H7 (cell line): ENCODE data around the gene GPR152. TPM values are rescaled to one million over a fixed set of nuclear protein-coding genes. Genes with fewer than 3 reads are reported as not detected.
"Not testable (repeated sequence)": the region's sequence is repeated elsewhere in the genome, so short reads cannot be mapped to it uniquely, and the experiment has no call there.

ENCODE experiments used
- DNase-seq: peaks from one replicate; pipeline ENCODE4 v3.0.0; 2012
- H3K27me3 ChIP-seq: 2 replicates; pipeline ENCODE4 v1.6.0; 2011; ENCODE audit warnings: mild to moderate bottlenecking, low read length; ENCODE audit not compliant: control insufficient read depth, insufficient read depth
- H3K36me3 ChIP-seq: replicated peaks from 2 replicates; pipeline ENCODE4 v1.5.1; 2011; ENCODE audit warnings: low read length; ENCODE audit not compliant: control insufficient read depth, insufficient read depth
- H3K4me3 ChIP-seq: 2 replicates; pipeline ENCODE4 v1.5.1; 2011; ENCODE audit warnings: low read depth, mild to moderate bottlenecking, control low read depth, low read length, moderate library complexity; ENCODE audit not compliant: insufficient read depth
- total RNA-seq: library from RNA; depleted of rRNA; stranded (reverse); fragments of >200 nt; shearing (Covaris generic); gene quantifications from 2 replicates; pipeline ENCODE4 v1.2.3, GENCODE V29; 2014

The GPR152 gene
- total RNA-seq, 1 experiment from 2014 or later: not detected

DNA sequence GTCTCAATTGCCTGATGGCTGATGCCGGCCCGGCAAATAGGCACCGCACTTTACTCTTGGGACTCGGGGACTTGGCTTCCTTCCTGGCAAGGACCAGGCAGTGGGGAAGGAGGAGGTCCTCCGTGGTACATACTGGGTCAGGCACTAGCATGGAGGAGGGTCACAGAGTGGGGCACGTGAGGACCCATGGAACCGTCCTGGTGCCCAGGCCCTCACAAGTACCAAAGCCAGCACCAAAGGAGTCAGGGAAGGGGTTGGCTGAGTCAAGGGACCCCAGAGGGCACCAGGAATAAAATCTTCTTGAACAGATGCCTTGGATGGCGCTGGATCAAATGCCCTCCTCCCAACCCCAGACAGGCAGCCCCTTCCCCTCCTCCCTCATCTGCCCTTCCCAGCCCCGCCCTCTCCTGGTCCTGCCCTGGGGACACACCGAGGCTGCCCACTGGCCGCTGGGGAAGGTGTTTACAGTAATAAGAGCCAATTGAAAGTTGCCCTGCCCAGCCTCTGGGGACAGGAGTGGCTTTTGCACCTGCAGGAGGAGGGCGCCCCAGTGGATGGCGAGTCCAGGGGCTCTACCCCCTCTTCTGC is 42.7 kb downstream of the GPR152 start:
- peak; percentile 96 for DNase-seq
- no peaks in the 10 kb centered on the region for H3K36me3 ChIP-seq
- H3K4me3 ChIP-seq: no peak overlapping the region
- H3K27me3 ChIP-seq: peaks cover 7% of the 10 kb centered on the region

DNA sequence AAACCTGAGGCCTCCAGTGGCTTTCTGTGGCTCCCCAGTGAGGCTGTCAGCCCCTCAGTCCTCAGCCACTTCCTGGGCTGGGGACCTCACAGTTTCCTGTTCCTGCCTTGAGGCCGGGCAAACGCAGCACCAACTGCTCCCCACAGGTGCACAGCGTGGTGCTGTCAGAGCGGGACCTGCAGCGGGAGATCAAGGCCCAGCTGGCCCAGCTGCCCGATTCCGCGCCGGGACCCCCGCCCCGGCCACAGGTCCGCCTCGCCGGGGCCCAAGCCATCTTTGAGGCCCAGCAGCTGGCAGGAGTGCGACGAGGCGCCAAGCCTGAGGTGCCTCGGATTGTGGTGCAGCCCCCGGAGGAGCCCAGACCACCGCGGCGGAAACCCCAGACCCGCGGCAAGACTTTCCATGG is 43.3 kb downstream of the GPR152 start:
- peak; percentile 73 for DNase-seq
- no peaks in the 10 kb centered on the region for H3K36me3 ChIP-seq
- no peak overlapping the region for H3K4me3 ChIP-seq
- peaks cover 6% of the 10 kb centered on the region for H3K27me3 ChIP-seq

DNA sequence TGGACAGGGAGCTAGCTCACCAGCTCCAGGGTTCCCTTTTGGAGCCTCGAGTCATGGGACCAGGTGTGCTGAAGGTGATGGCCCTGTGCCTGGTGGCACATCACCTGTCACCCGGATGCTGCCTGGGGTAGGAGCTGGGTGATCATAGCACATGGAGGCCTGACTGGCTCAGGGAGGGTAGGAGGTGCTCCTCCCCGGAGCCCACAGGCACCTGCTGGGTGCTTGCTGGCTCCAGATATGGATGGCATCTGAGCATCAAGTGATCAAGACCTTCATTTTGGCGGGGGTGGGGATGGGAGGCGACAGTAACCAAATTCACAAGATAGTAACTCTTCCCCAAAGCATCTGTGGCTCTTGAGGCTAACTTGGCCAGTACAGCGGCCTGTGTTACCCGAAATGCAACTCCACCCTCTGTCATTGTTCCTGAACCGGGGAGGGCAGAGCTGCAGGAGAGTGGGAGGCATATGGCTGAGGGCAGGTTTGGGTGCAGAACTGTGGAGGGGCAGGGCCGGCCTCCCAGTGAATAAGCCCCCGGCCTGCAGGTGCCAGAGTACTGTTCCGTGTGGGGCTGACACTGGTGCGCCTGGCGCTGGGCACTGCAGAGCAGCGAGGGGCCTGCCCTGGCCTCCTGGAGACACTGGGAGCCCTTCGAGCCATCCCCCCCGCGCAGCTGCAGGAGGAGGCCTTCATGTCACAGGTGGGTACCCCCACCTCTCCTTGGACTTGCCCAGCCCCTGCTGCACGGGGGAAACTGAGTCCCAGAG is 43.9 kb downstream of the GPR152 start:
- peaks cover 6% of the 10 kb centered on the region for H3K27me3 ChIP-seq
- DNase-seq: no peak
- H3K36me3 ChIP-seq: no peaks in the 10 kb centered on the region
- no peak overlapping the region for H3K4me3 ChIP-seq

GRCh38 chr11:67407688-67408163 is 44.8 kb downstream of the GPR152 start:
- no peak overlapping the region for H3K4me3 ChIP-seq
- peaks cover 6% of the 10 kb centered on the region for H3K27me3 ChIP-seq
- DNase-seq: no peak
- no peaks in the 10 kb centered on the region for H3K36me3 ChIP-seq

- DNase-seq: no peak
- no peak overlapping the region for H3K4me3 ChIP-seq
- peaks cover 5% of the 10 kb centered on the region for H3K27me3 ChIP-seq
- no peaks in the 10 kb centered on the region for H3K36me3 ChIP-seq
Measured at GRCh38 chr11:67406969-67407687, 45.4 kb downstream of the GPR152 start.

DNA sequence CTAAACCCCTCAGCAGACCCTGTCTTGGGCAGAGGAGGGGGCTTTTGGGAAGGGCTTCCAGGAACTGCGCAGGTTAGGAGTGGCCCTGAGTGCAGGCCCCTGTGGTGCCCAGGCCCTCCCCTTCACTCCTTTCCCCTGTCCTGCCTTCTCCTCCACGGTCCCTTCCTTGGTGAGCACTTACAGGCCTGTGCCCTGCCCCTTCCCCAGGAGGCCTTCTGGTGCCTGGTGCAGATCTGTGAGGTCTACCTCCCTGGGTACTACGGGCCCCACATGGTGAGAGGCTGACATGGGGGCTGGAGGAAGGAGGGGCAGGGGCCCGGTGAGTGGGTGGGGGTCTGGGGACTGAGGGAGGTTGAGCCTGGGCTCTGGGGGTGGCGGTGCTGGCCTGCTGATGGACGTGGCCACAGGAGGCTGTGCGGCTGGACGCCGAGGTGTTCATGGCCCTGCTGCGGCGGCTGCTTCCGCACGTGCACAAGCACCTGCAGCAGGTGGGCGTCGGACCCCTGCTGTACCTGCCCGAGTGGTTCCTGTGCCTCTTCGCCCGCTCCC is 46.0 kb downstream of the GPR152 start:
- Histone ChIP-seq H3K27me3 (no peaks in the 10 kb centered on the region), H3K4me3 (no peak overlapping the region), H3K36me3 (no peaks in the 10 kb centered on the region)
- DNase-seq: no peak

- Histone ChIP-seq H3K27me3 (no peaks in the 10 kb centered on the region), H3K4me3 (no peak overlapping the region), H3K36me3 (no peaks in the 10 kb centered on the region)
- no peak for DNase-seq
Measured at GRCh38 chr11:67405688-67406339, 46.7 kb downstream of the GPR152 start.

- Histone ChIP-seq H3K4me3 (no peak overlapping the region), H3K36me3 (peaks cover 3% of the 10 kb centered on the region), H3K27me3 (no peaks in the 10 kb centered on the region)
- DNase-seq: no peak
Measured at GRCh38 chr11:67405196-67405567, 47.3 kb downstream of the GPR152 start.

DNA sequence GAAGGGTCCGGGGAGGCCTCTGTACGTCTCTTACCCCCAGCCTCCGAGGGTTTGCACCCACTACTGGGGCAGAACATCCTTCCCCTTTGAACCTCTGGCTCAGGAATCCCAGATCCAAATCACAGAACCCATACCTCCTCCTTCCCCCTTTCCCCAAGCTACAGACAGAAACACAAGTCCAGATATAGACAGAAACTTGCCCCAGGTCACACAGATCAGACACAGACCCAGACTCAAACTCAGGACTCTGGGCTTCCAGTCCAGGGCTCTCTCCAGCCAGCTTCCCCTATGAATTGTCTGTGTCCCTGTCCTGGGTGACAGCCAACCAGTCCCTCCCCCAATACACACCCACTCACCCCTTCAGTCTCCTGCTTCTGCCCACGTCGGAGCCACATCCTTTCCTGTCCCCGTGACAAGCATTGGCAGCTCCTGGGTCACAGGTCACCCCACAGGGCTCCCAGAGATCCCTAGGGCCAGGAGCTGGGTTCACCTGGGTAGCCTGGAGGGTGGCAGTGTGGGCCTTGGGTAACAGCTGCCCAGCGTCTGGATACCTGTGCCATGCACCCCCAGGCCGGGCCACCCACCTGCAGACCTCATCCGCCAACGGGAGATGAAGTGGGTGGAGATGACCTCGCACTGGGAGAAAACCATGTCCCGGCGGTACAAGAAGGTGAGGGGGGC is 47.9 kb downstream of the GPR152 start:
- Histone ChIP-seq H3K27me3 (no peaks in the 10 kb centered on the region), H3K4me3 (no peak overlapping the region)
- no peak for DNase-seq

GRCh38 chr11:67403085-67403484 is 49.4 kb downstream of the GPR152 start:
- not testable (repeated sequence) for H3K4me3 ChIP-seq, DNase-seq, H3K27me3 ChIP-seq
- peaks cover 13% of the 10 kb centered on the region for H3K36me3 ChIP-seq

More for the DNA sequence above, 47.9 kb downstream of the GPR152 start:
- H3K36me3 ChIP-seq: peaks cover 4% of the 10 kb centered on the region

DNA sequence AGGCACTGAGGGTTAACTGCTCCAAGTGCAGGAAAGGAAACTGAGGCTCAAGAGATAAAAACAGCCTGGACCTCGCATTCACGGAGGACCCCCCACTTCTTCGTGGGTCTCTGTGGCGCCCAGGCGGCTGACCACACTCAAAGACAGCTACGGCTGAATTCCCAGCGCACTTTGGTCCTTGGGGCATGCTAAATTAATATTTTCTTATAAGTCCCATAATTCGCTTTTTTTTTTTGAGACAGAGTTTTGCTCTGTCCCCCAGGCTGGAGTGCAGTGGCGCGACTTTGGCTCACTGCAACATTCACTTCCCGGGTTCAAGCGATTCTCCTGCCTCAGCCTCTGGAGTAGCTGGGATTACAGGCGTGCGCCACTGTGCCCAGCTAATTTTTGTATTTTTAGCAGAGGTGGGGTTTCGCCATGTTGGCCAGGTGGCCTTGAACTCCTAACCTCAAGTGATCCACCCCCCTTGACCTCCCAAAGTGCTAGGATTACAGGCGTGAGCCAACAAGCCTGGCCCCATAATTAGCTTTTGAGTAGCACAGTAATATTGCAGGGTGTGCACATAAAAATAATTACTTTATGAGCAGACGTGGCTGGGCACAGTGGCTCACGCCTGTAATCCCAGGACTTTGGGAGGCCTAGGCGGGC is 50.2 kb downstream of the GPR152 start:
- peaks cover 19% of the 10 kb centered on the region for H3K36me3 ChIP-seq
- not testable (repeated sequence) for H3K27me3 ChIP-seq, DNase-seq
- H3K4me3 ChIP-seq: 0 out of 2 replicates have a peak overlapping the region, but pooled peaks have one; percentile 9

- Histone ChIP-seq H3K27me3 (no peaks in the 10 kb centered on the region), H3K4me3 (peak within 1 kb of the TSS; percentile 82), H3K36me3 (peaks cover 19% of the 10 kb centered on the region)
- peak; percentile 100 for DNase-seq
Measured at GRCh38 chr11:67401495-67402191, 50.9 kb downstream of the GPR152 start, which contains the start of gene PPP1CA. Gene PPP1CA (minus strand): TSS chr11:67401858. CDS start chr11:67401782, 76 bp downstream.
